Activated T-helper 9 cell treated with anti-CD3 and anti-CD28 coated beads, Interleukin-2, amount 50 U/mL, for 16 hours (primary cell): ENCODE measurements around the gene RRP8.

Experiments used
- DNase-seq: peaks from one replicate; pipeline ENCODE4 v3.0.0-alpha.2; 2020; ENCODE audit warnings: low read depth

RRP8 gene

DNA sequence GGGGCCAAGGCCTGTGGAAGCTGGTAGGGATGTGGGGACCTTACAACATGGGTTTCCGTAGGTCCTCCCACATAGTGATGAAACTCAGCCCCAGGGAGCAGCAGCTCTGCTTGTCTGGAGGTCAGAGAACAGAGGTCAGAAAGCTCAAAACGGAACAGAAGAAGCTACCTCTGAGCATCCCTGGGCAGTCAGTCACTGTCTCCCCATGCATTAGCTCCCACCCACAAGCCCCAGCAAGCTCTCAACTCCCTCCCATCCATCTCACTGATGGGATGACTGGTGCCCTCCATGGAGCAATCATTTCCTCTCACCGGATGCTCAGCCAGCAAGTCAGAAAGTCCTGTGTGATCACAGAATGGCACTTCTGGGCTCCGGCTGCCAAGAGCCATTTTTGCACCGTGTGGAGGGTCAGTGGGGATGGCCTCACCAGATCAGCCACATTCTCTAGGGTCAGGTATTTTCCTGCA lies 13.9 kb upstream of the RRP8 start:
- no peak for DNase-seq

DNA sequence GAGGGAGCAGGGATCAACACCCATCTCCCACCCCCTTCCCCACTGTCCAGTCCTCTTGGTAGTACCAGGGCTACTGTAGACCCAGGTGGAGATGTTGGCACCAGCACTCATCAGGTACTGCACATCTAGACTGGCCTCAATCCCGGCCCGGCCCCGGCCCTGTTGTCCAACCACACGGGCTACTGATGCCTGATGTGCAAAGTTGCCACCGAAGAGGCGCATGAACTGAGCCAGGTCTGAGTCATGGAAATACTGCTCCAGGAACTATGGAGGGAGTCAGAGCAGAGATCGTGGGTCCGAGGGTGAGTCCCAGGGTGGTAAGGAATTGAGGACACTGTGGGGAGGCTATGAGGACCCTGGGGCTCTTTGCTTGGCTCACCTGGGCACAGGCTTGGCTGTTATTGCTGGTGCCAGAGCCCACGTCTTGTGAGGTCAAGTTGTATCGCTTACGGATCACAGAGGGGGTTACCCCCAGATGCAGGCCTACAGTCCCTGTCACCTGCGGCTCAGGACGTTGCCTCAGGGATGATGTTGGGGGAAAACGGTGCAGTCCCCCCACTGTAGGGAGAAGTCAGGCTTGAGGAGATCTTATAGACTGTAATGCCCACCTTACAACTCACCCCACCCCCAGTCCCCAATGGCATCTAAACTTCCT lies 13.3 kb upstream of the RRP8 start:
- no peak for DNase-seq

DNA sequence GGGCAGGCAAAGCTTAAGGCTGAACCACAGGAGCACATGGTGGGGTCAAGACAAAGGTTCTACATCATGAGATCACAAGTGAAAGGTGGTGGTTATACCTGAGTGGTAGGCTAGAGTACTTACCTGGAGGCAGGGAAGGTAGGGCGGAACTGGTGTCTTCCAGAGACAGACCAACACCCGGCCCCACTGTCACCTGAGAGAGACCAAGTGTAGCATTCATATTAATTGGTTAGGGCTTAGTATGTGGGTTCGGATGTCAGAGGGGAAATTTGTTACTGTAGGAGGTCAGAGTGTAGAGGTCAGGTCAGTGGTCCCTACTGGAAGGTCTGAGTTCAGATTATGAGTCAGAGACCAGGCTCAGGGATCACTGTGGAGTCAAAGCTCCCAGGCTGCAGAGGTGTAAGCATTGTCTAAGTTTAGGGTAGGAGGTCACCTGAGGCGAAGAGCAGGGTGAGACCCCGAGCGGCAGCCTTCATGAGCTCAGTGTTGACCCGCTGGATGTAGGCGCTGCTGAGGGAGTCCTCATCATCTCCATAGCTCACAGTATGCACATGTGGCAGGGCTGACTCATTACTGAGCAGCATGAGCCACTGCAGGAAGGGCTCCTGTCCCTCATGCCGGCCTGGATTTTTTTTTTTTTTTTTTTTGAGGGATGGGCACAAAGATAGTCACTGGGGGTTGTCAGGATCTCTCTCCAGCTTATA lies 12.6 kb upstream of the RRP8 start:
- no peak for DNase-seq

- no peak for DNase-seq
Measured at GRCh38 chr11:6615046-6615445, 11.6 kb upstream of the RRP8 start.

DNA sequence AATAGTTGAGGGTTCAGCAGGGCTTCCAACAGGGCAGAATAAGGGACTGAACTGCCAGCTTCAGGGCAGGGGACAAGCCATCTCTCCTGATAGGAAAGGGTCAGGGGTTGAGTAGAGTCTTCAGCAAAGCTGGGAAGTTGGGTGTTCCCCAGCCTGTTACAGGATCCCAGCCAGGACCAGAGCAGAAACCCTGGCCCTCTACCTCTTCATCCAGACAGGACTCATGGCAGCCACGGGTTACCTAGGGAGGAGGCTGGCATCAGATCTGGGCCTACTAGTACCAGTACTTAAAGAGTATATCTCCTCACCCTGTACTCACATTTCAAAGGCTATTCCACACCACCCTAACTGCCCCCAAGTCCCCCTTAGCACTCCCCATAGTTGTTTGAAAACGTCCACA lies 11.0 kb upstream of the RRP8 start:
- DNase-seq = no peak

DNA sequence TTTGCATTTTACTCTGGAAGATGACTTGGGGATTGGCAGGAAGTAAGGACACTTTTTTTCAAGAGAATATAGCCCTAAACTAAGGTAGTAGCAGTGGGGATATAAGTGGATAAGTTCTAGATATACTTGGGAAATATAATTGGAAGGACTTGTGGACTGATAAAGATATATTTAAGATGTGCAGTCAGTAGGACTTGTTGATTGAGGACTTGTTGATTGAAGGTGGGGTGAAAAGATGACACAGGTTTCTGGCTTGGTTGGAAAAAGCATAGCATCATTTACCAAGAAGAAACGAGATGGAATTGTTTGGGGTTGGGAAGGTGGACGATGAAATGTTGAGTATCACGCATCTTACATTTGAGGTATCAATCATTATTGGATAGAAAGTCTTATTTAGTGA lies 10.1 kb upstream of the RRP8 start:
- no peak for DNase-seq

- DNase-seq = peak; percentile 92
Measured at GRCh38 chr11:6612213-6613041, 9.0 kb upstream of the RRP8 start, which contains the start of gene TAF10. Gene TAF10 (minus strand): TSS chr11:6612216. CDS start chr11:6612189, 27 bp downstream.

- no peak for DNase-seq
Measured at GRCh38 chr11:6611963-6612212, 8.5 kb upstream of the RRP8 start.

- DNase-seq = peak; percentile 20
Measured at GRCh38 chr11:6611092-6611962, 7.9 kb upstream of the RRP8 start.

DNA sequence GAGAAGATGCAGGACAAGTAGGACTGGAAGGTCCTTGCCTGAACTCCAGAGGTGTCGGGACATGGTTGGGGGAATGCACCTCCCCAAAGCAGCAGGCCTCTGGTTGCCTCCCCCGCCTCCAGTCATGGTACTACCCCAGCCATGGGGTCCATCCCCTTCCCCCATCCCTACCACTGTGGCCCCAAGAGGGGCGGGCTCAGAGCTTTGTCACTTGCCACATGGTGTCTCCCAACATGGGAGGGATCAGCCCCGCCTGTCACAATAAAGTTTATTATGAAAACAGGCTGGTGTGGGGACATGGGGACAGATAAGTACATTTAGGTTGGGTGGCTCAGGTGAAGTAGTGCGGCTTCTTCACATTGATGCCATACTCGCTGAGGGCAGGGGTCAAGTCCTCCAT lies 7.2 kb upstream of the RRP8 start:
- no peak for DNase-seq

GRCh38 chr11:6609502-6610015 lies 6.1 kb upstream of the RRP8 start:
- no peak for DNase-seq

- no peak for DNase-seq
Measured at GRCh38 chr11:6608726-6609501, 5.5 kb upstream of the RRP8 start.

DNA sequence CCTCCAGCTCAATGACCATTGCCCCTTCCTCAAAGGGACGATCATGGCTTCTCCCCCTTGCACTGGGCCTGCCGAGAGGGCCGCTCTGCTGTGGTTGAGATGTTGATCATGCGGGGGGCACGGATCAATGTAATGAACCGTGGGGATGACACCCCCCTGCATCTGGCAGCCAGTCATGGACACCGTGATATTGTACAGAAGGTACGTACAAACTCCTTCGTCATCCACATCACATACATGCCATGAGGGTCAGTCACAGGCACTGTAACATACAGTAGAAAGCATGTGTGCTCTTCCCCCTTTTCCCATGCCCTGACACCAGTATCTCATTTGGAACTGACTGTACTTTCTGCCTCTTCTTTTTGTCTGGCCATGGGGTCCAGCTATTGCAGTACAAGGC lies 4.6 kb upstream of the RRP8 start:
- DNase-seq = no peak

GRCh38 chr11:6607190-6607795 lies 3.9 kb upstream of the RRP8 start:
- DNase-seq = no peak

GRCh38 chr11:6606471-6607189 lies 3.2 kb upstream of the RRP8 start:
- DNase-seq = peak; percentile 23

- DNase-seq = no peak
Measured at GRCh38 chr11:6604790-6605189, 1.4 kb upstream of the RRP8 start.

- peak; percentile 22 for DNase-seq
Measured at GRCh38 chr11:6604081-6604626, 738 bp upstream of the RRP8 start.

GRCh38 chr11:6602096-6602940 lies 1.1 kb downstream of the RRP8 start:
- no peak for DNase-seq

DNA sequence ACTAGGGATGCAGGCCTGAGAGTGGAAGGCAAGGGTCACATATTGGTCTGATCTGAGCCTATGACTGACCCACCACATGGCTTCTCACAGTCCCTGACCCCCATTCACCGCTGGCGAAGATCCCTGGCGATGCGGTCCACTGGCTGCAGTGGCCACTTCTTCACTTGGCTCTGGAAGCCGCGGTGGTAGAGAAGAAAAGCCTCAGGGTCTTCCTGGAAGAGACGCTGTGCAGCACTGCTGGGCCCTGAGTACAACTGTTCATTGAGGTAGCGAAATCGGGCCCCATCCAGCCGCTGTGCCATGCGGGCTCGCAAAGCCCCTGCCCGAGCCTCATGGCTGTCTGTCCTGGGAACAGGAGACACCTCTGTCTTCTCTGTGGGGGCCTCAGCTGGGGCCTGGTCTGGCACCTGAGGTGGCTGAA lies 2.4 kb downstream of the RRP8 start:
- no peak for DNase-seq
